DOHH2 (cell line): ENCODE results near the gene KDM4C.
"Not testable (repeated sequence)": the region's sequence is repeated elsewhere in the genome, so short reads cannot be mapped to it uniquely, and the experiment has no call there.

Experiments used
- H3F3A ChIP-seq: fragments of 200-600 bp; sonication (generic), shearing (Covaris generic); 2 replicates; pipeline ENCODE4 v1.6.0; 2016; ENCODE audit warnings: antibody characterized with exemption, mild to moderate bottlenecking; ENCODE audit not compliant: control insufficient read depth, insufficient read depth
- H3K27ac ChIP-seq: fragments of 200-600 bp; sonication (generic); 2 replicates; pipeline ENCODE4 v1.5.1; 2014; ENCODE audit warnings: low read depth, mild to moderate bottlenecking, low read length, moderate library complexity
- H3K27me3 ChIP-seq: fragments of 200-600 bp; sonication (generic); 2 replicates; pipeline ENCODE4 v1.6.1; 2014; ENCODE audit warnings: mild to moderate bottlenecking, low read length, mixed read lengths; ENCODE audit not compliant: control insufficient read depth
- H3K36me3 ChIP-seq: fragments of 200-600 bp; sonication (generic); 2 replicates; pipeline ENCODE4 v1.6.1; 2014; ENCODE audit warnings: mild to moderate bottlenecking, low read length, moderate library complexity, mixed read lengths; ENCODE audit not compliant: control insufficient read depth
- H3K4me1 ChIP-seq: fragments of 200-600 bp; sonication (generic); 2 replicates; pipeline ENCODE4 v1.6.1; 2014; ENCODE audit warnings: mild to moderate bottlenecking, low read length, mixed read lengths; ENCODE audit not compliant: control insufficient read depth
- H3K4me2 ChIP-seq: fragments of 200-600 bp; sonication (generic); 2 replicates; pipeline ENCODE4 v1.6.0; 2014; ENCODE audit warnings: mild to moderate bottlenecking, low read length, moderate library complexity
- H3K4me3 ChIP-seq: fragments of 200-600 bp; sonication (generic); 2 replicates; pipeline ENCODE4 v1.5.1; 2014; ENCODE audit warnings: mild to moderate bottlenecking, low read length, mixed read lengths
- H3K79me2 ChIP-seq: fragments of 200-600 bp; sonication (generic); 2 replicates; pipeline ENCODE4 v1.6.1; 2014; ENCODE audit warnings: mild to moderate bottlenecking, low read length, mixed read lengths; ENCODE audit not compliant: control insufficient read depth
- H3K9me2 ChIP-seq: fragments of 200-600 bp; sonication (generic); replicated peaks from 2 replicates; pipeline ENCODE4 v1.6.1; 2014; ENCODE audit warnings: mild to moderate bottlenecking, low read length, mixed read lengths; ENCODE audit not compliant: control insufficient read depth
- H3K9me3 ChIP-seq: fragments of 200-600 bp; sonication (generic); 2 replicates; pipeline ENCODE4 v1.6.1; 2014; ENCODE audit warnings: antibody characterized with exemption, low read length, mixed read lengths; ENCODE audit not compliant: control insufficient read depth, insufficient read depth
- H4K20me1 ChIP-seq: fragments of 200-600 bp; sonication (generic); 2 replicates; pipeline ENCODE4 v1.6.0; 2014; ENCODE audit warnings: low read depth, mild to moderate bottlenecking, antibody characterized with exemption, low read length, moderate library complexity; ENCODE audit not compliant: control insufficient read depth, insufficient read depth
- CTCF ChIP-seq: fragments of 200-600 bp; sonication (generic); IDR thresholded peaks from one replicate; pipeline ENCODE4 v1.5.1; 2014; ENCODE audit warnings: antibody characterized with exemption, mild to moderate bottlenecking, low read depth, low read length; ENCODE audit not compliant: poor library complexity, severe bottlenecking
- EZH2phosphoT487 ChIP-seq: fragments of 200-600 bp; sonication (generic); IDR thresholded peaks from 2 replicates; pipeline ENCODE4 v1.6.1; 2017; ENCODE audit warnings: borderline replicate concordance, mild to moderate bottlenecking, antibody characterized with exemption, low read length, moderate library complexity, mixed read lengths

Gene KDM4C

GRCh38 chr9:7176561-7176960 lies 418.8 kb downstream of the KDM4C start:
- Histone ChIP-seq H3K4me1 (no peaks in the 10 kb centered on the region), H3F3A (no peaks in the 10 kb centered on the region), H3K27ac (no peak overlapping the region), H3K4me2 (no peak overlapping the region), H3K79me2 (no peaks in the 10 kb centered on the region), H3K9me2 (no peaks in the 10 kb centered on the region), H3K27me3 (no peaks in the 10 kb centered on the region), H3K9me3 (no peaks in the 10 kb centered on the region), H4K20me1 (no peaks in the 10 kb centered on the region), H3K36me3 (no peaks in the 10 kb centered on the region), H3K4me3 (no peak overlapping the region)
- TF ChIP-seq EZH2phosphoT487 (no peak), CTCF (no peak)

GRCh38 chr9:7177383-7177782 lies 419.6 kb downstream of the KDM4C start:
- TF ChIP-seq EZH2phosphoT487 (no peak), CTCF (no peak)

GRCh38 chr9:7178729-7179128 lies 421.0 kb downstream of the KDM4C start:
- Histone ChIP-seq H3K9me3 (no peaks in the 10 kb centered on the region), H3K27ac (no peak overlapping the region), H3K79me2 (no peaks in the 10 kb centered on the region), H3F3A (no peaks in the 10 kb centered on the region), H3K27me3 (no peaks in the 10 kb centered on the region), H3K4me1 (no peaks in the 10 kb centered on the region), H3K36me3 (no peaks in the 10 kb centered on the region), H4K20me1 (no peaks in the 10 kb centered on the region), H3K4me2 (no peak overlapping the region), H3K9me2 (no peaks in the 10 kb centered on the region), H3K4me3 (no peak overlapping the region)
- TF ChIP-seq EZH2phosphoT487, result no peak
- TF ChIP-seq CTCF, result no peak

More at GRCh38 chr9:7177383-7177782, 419.6 kb downstream of the KDM4C start:
- no peak overlapping the region for H3K27ac ChIP-seq
- no peaks in the 10 kb centered on the region for H4K20me1 ChIP-seq
- H3K9me2 ChIP-seq, result no peaks in the 10 kb centered on the region
- no peaks in the 10 kb centered on the region for H3K79me2 ChIP-seq
- no peaks in the 10 kb centered on the region for H3K27me3 ChIP-seq
- no peaks in the 10 kb centered on the region for H3F3A ChIP-seq
- H3K4me2 ChIP-seq, result no peak overlapping the region
- no peak overlapping the region for H3K4me3 ChIP-seq
- H3K4me1 ChIP-seq, result no peaks in the 10 kb centered on the region
- H3K36me3 ChIP-seq, result no peaks in the 10 kb centered on the region
- no peaks in the 10 kb centered on the region for H3K9me3 ChIP-seq

GRCh38 chr9:7180247-7180646 lies 422.5 kb downstream of the KDM4C start:
- no peaks in the 10 kb centered on the region for H3K4me1 ChIP-seq
- no peaks in the 10 kb centered on the region for H3K9me3 ChIP-seq
- H3F3A ChIP-seq, result no peaks in the 10 kb centered on the region
- H3K36me3 ChIP-seq, result no peaks in the 10 kb centered on the region
- no peaks in the 10 kb centered on the region for H4K20me1 ChIP-seq
- no peak overlapping the region for H3K4me2 ChIP-seq
- H3K27me3 ChIP-seq, result no peaks in the 10 kb centered on the region
- TF ChIP-seq EZH2phosphoT487, result no peak
- TF ChIP-seq CTCF, result no peak
- no peak overlapping the region for H3K4me3 ChIP-seq
- no peaks in the 10 kb centered on the region for H3K79me2 ChIP-seq
- H3K27ac ChIP-seq, result no peak overlapping the region
- no peaks in the 10 kb centered on the region for H3K9me2 ChIP-seq

GRCh38 chr9:7183139-7183538 lies 425.4 kb downstream of the KDM4C start:
- H3F3A ChIP-seq, H3K79me2 ChIP-seq: not testable (repeated sequence)

More at GRCh38 chr9:7183139-7183538, 425.4 kb downstream of the KDM4C start:
- not testable (repeated sequence) for H3K4me1 ChIP-seq, H3K36me3 ChIP-seq, H3K27me3 ChIP-seq, H4K20me1 ChIP-seq, H3K9me3 ChIP-seq, H3K4me2 ChIP-seq, H3K9me2 ChIP-seq, H3K27ac ChIP-seq, H3K4me3 ChIP-seq
